Measurements from ENCODE around the gene ARID4A.
"Not testable (repeated sequence)": the region's sequence is repeated elsewhere in the genome, so short reads cannot be mapped to it uniquely, and the experiment has no call there.

- TF ChIP-seq CTCF, EP300 (IDR thresholded peaks at IDR 0.05): not testable (repeated sequence)
These were observed 118.6 kb downstream of the ARID4A start for GRCh38 chr14:58416934-58417333.

Measured in gastroesophageal sphincter (tissue), 3 donors.